Mucosa of gallbladder (tissue), 1 donor: ENCODE data around the gene TRPM8. TPM values are rescaled to one million over a fixed set of nuclear protein-coding genes. Genes with fewer than 3 reads are reported as not detected.

Experiments used
- DNase-seq: peaks from one replicate; pipeline ENCODE4 v3.0.0-alpha.2; 2020; ENCODE audit warnings: low spot score
- total RNA-seq: library from RNA; stranded (reverse); gene quantifications from one replicate; pipeline ENCODE4 v1.2.1, GENCODE V29; 2021
- donor health status: DM: no; HTN: no; CAD: no.

Gene TRPM8
- total RNA-seq, 1 donor from 2014 or later: 0.12 TPM

DNA sequence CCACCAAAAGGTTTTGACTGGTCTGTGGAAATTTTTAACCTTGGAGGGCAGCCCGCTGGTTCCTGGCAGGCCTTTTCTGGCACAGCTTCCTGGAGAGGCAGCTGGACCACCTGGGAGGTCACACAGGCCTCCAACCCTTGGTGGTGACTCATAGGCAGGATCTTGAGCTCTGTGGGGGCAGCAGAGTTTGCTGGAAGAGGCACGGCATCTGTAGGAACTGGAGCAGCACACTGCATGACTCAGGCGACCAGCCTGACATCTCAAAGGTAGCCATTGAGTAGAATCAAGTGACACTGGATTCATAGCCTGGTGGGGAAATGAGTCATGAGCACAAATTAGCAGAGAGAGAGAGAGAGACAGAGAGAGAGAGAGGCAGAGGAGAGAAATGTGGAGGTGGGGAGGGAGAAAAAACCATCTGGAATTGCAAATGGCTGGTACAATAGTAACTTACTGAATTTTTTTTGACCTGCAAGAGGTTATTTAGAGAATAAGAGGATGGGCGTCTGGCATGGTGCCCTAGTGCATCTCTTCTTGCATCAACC is 57.4 kb downstream of the TRPM8 start:
- DNase-seq: peak; percentile 75

DNA sequence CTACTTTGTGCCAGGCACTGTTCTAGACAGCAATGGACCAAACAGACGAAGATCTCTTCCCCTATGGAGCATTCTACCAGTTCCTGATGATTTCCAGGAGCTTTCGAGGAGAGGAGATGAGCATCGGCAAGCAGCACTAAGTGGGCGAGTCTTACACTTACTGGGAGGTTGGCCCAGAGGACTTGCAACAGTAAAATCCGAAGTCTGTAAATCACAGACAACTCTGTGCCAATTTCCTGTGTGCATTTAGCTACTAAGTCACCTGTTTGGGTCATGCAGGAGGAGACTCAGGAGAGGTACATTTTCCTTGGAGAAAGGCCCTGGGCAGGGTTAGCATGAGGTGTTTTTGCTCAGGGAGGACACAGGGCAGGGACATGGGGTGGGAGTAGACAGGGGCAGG is 58.9 kb downstream of the TRPM8 start:
- DNase-seq: no peak

DNA sequence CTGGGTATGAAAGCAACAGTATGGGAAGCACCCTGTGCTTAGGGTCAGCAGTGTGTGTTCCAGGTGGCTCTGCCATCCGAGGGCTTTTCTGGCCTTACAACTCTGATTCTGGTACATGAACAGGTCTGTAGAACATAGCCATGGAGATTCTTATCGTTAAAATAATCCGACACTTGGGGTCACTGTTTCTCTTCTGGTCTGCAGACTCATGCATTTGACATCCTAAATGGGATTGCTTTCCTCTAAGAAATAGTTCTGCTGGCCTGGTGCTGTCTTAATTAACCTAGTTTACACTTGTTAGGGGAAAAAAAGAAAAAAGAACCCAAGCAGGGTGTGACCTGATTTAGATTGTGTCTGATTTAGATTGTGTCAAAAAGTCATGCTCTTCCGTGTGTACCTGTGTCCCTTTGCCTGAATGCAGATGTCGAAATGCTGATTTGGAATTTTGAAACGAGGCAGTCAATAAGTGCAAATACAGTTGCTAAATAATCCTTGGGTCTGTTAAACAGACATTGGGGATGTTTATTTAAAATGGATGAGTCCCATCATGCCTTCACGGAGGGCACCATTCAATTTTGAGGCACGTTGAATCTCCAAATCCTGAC is 59.6 kb downstream of the TRPM8 start:
- DNase-seq: peak; percentile 27

GRCh38 chr2:233977296-233977837 is 60.2 kb downstream of the TRPM8 start:
- DNase-seq: no peak

DNA sequence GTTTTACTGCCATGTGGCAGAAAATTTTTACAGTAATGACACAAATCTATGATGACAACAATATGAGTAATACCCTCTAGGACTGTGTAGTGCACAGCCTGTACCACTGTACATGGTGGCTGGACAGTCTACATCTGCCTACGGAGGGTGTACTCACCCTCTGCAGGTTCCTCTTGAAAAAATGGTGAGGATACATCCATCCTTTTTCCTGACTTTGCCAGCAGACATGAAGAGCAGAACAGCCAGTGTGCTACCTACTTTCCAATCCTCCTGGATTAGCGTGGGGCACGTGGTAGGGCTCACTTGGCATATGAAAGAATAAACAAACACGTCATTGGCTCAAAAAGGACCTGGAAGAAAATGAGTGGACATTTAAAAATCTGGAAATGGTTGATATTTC is 62.6 kb downstream of the TRPM8 start:
- no peak for DNase-seq

DNA sequence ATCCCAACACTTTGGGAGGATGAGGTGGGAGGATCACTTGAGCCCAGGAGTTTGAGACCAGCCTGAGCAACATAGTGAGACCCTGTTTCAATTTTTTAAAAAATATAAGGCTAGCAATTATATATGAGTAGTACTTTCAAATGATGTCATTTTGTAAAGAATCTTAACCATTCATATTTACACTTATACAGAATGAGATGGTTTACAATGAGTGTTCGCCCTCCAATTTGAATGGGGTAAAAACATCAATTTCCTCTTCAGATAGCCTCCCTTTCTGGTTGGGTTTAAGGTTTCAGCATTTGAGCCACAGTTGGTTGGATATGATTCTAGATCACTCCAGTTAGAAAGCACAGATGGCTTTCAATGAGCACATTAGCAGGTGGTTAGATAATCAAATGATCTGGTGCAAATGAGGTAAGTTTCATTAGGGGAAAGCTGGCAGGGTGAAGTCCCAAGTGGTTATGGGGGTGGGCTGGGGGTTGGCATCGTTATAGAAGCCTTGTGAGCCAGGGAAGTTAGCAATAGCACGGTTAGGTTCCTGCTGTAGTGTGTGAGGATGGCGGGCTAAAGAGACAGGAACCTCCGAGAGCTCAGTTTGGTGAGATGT is 63.9 kb downstream of the TRPM8 start:
- DNase-seq: no peak

- no peak for DNase-seq
Observed at GRCh38 chr2:233981574-233982420, 64.6 kb downstream of the TRPM8 start.

DNA sequence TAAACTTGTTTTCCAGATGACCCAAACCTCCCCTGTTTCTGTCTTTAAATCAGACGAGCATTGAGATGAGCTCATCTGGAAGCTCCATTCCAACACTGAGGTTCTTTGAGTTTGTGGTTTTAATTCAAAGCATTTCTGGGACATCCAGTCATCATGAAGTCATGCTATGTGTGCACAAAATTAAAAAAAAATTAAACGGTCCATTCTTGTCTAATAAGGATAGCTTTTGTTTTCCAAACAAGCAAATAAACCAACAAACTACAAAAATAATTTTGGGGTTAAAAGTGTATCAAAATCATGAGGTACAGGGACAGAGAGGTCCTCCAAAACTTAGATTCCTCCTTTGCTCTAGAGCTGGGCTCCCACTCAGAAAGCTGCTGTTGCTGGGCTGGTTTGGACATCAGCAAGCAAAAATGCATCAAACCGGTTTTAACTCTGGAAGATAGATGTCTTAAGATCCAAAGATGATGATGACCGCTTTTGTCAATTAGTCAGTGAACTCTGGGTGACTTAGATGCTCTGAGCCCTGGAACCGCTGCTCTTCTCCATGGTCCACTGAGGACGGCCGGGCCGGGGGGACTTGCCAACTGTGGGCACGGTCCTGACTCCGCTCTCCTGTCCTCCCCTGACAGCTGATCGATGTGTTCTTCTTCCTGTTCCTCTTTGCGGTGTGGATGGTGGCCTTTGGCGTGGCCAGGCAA is 65.4 kb downstream of the TRPM8 start:
- no peak for DNase-seq

DNA sequence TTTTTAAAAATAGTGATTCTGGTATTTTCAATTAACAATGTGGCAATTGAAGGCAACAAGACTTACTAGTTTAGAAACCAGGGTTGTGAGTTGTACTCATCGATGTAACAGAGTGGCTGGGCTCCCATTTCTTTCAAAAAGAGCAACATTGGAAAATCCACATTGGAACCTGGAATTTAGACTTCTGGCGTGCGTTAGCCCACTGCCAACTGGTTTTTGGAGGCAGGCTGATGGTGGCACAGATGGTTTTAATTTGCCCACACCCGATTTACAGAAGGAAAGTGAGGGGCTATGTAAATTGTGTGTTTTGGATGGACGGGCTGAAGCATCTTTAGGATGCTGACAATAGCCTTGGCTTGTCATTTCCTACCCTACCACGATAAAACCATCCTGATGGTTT is 66.3 kb downstream of the TRPM8 start:
- no peak for DNase-seq

GRCh38 chr2:233988581-233988980 is 71.4 kb downstream of the TRPM8 start:
- no peak for DNase-seq

GRCh38 chr2:233989221-233989858 is 72.2 kb downstream of the TRPM8 start:
- DNase-seq: no peak

DNA sequence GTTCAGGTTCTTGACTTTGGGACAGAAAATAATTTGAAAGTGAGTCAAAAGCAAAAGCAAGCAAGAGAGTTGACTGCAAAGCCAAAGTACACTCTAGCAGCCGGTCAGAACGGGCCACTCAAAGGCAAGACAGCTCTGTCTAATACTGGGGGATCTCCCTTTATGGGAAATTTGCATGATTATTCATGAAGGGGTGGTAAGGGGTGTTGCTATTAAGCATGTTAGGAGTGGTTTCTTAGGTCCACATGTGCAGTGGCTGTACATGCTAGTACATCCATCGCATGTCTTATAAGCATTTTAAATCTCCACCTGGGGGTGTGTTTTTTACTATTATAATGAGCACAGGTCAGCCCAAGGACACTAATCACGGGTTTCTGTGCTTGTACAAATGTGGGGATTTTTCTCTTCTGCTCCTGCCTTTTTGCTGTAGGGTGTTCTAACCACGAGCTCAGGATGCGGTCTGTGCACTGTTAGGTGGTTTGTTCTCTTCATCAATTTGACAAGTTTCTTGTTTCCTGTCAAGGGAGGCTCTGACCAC is 73.2 kb downstream of the TRPM8 start:
- peak; percentile 35 for DNase-seq

GRCh38 chr2:233991196-233991595 is 74.0 kb downstream of the TRPM8 start:
- DNase-seq: no peak

GRCh38 chr2:233992513-233993217 is 75.5 kb downstream of the TRPM8 start:
- DNase-seq: no peak

- no peak for DNase-seq
Observed at GRCh38 chr2:233993461-233993860, 76.3 kb downstream of the TRPM8 start.

DNA sequence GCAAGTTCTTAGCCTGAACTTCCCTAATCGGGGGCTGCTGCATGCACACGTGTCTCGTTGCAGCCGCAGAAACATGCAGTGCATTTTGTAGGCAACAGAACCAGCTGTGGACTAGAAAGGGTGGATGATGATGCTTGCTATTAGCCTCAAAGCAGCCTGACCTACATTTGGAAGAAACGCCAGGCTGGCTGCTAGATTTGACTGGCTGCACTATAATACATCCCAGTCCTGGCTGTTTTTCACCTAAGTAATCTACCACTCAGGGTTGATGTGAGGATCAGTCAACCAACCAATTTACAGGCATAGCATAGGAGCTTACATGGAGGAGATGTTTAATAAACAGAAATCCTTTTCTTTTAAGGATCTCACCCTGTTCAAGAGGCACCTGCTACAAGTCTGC is 77.0 kb downstream of the TRPM8 start:
- DNase-seq: no peak

GRCh38 chr2:233996000-233996399 is 78.8 kb downstream of the TRPM8 start:
- no peak for DNase-seq

DNA sequence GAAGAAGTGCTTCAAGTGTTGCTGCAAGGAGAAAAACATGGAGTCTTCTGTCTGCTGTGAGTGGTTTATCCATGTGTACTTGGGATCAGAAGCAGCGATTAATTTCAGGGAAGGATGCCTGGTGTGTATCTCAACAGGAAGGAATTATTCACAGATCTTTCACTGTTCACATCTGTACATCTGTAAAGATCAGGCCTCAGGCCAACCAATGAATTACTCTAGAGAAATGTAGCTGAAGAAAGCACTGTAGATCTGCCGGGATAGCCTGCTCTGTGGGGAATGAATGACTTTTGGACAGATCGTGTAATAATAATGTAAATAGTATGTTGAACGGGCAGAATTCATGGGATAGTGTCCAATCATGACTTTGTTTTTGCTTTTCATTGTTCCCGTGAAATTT is 79.3 kb downstream of the TRPM8 start:
- DNase-seq: no peak

DNA sequence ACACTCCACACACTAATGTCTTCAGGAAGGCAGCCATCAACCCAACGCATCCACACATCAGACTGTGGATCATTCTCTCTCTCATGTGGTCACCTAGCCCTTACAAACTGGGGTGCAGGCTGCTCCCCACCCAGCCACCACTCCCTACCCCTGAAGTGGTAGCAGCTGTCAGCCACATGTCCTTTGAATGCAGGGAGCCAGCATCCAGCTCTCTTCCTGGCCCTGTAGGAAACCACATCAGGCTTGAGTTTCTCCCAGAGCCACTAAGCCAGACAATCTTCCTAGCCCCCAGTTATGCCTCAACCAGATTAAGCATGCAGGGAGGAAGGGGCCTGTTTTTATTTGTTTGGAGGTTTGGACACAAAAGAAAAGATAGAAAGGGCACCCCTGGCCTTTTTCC is 80.5 kb downstream of the TRPM8 start:
- DNase-seq: no peak

DNA sequence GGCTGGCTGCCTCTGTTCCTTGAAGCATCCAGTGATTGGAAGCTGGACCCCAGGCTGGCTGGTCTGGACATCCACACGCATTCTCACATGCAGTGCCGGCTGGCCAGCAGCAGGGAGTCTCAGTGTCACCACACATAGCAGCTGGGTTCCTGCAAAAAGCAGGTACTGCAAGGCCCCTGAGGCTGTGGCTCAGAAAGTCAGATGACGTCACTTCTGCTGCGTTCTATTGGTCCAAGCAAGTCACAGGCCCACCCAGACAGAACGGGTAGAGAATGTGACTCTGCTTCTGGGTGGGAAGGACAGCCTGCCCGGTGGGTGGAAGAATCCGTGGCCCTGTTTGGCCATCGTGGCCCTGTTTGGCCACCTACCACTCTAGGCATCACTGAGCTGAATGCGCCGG is 82.0 kb downstream of the TRPM8 start:
- DNase-seq: no peak
